Endothelial cell of umbilical vein (primary cell): ENCODE data around the gene FAM120AOS. TPM values are rescaled to one million over a fixed set of nuclear protein-coding genes. Genes with fewer than 3 reads are reported as not detected.

Experiments used
- BruUV-seq: library from RNA; stranded (reverse); fragments of 400-500 nt; replicated peaks from 2 replicates; lab custom pipeline; 2021; lab: Mats Ljungman, UMichigan
- CTCF ChIA-PET: fragments of 300-600, 350-600 bp; sonication (Branson Sonifier 250); formaldehyde crosslinking; loops from one replicate; lab custom pipeline; 2021; ENCODE audit warnings: antibody characterized with exemption, inconsistent platforms; lab: Charles Lee
- POLR2A ChIA-PET: fragments of 300-600, 350-600 bp; sonication (Branson Sonifier 250); formaldehyde crosslinking; loops from one replicate; lab custom pipeline; 2021; ENCODE audit warnings: antibody characterized with exemption, inconsistent platforms; lab: Charles Lee
- DNase-seq: peaks from one replicate; pipeline ENCODE4 v3.0.0-alpha.2; 2011; ENCODE audit warnings: low read depth, low spot score
- FAIRE-seq: peaks from 2 replicates; lab custom pipeline; 2011; peaks lifted over from hg19 to GRCh38; lab: Jason Lieb, UNC
- H2AFZ ChIP-seq: 2 replicates; pipeline ENCODE4 v1.6.0; 2012; ENCODE audit warnings: low read depth, low read length, control low read depth, inconsistent platforms
- H3K27ac ChIP-seq: 2 replicates; pipeline ENCODE4 v1.5.1; 2011; ENCODE audit warnings: low read depth, mild to moderate bottlenecking, control low read depth, low read length, moderate library complexity; ENCODE audit not compliant: insufficient read depth
- H3K27me3 ChIP-seq, 2 experiments: 2 replicates each; pipeline versions ENCODE4 v1.6.0 to v1.6.1; 2011; ENCODE audit warnings: low read length in 2 of 2, mixed read lengths in 1 of 2; ENCODE audit not compliant: control insufficient read depth in 2 of 2, insufficient read depth in 2 of 2
- H3K36me3 ChIP-seq, 2 experiments: 2 replicates in 1 of 2; 3 replicates in 1 of 2; pipeline ENCODE4 v1.5.1; 2011; ENCODE audit warnings: low read length in 2 of 2, mild to moderate bottlenecking in 1 of 2, moderate library complexity in 1 of 2; ENCODE audit not compliant: control insufficient read depth in 2 of 2, insufficient read depth in 2 of 2; ENCODE audit errors: extremely low read depth in 1 of 2
- H3K4me1 ChIP-seq: 3 replicates; pipeline ENCODE4 v1.5.1; 2011; ENCODE audit warnings: mild to moderate bottlenecking, low read length; ENCODE audit not compliant: control insufficient read depth, insufficient read depth; ENCODE audit errors: extremely low read depth
- H3K4me2 ChIP-seq: 2 replicates; pipeline ENCODE4 v1.6.1; 2011; ENCODE audit warnings: low read length, control low read depth, mixed read lengths; ENCODE audit not compliant: insufficient read depth
- H3K4me3 ChIP-seq, 3 experiments: fragments of 200-600 bp in 1 of 3; sonication (generic), shearing (Covaris generic) in 1 of 3; replicated peaks in 1 of 3; 2 replicates each; pipeline ENCODE4 v1.5.1; 2011 to 2016; ENCODE audit warnings: control low read depth in 3 of 3, low read length in 3 of 3, mild to moderate bottlenecking in 2 of 3, inconsistent platforms in 1 of 3, low read depth in 1 of 3, moderate library complexity in 1 of 3; ENCODE audit not compliant: insufficient read depth in 1 of 3
- H3K79me2 ChIP-seq: 2 replicates; pipeline ENCODE4 v1.6.0; 2012; ENCODE audit warnings: low read length, inconsistent platforms; ENCODE audit not compliant: control insufficient read depth, insufficient read depth
- H3K9ac ChIP-seq: replicated peaks from 2 replicates; pipeline ENCODE3; 2011; ENCODE audit warnings: low read length, control low read depth; ENCODE audit not compliant: insufficient read depth; ENCODE audit errors: extremely low read depth
- H3K9me1 ChIP-seq: replicated peaks from 3 replicates; pipeline ENCODE4 v1.6.0; 2011; ENCODE audit warnings: mild to moderate bottlenecking, low read length; ENCODE audit not compliant: control insufficient read depth, insufficient read depth; ENCODE audit errors: extremely low read depth
- H3K9me3 ChIP-seq: replicated peaks from 2 replicates; pipeline ENCODE4 v1.5.1; 2012; ENCODE audit warnings: low read length, inconsistent platforms; ENCODE audit not compliant: control insufficient read depth, insufficient read depth
- H4K20me1 ChIP-seq: replicated peaks from 2 replicates; pipeline ENCODE3; 2011; ENCODE audit warnings: mild to moderate bottlenecking, low read length; ENCODE audit not compliant: control insufficient read depth, insufficient read depth; ENCODE audit errors: extremely low read depth
- CTCF ChIP-seq, 2 donors: IDR thresholded peaks; 1 replicate in 1 of 2; 2 replicates in 1 of 2; pipeline ENCODE4 v1.5.1; 2011; ENCODE audit warnings: low read length in 2 of 2, mild to moderate bottlenecking in 2 of 2, moderate library complexity in 2 of 2, control low read depth in 1 of 2, inconsistent platforms in 1 of 2, low read depth in 1 of 2; ENCODE audit not compliant: insufficient read depth in 1 of 2; ENCODE audit errors: extremely low read depth in 1 of 2
- EZH2 ChIP-seq: IDR thresholded peaks from 2 replicates; pipeline ENCODE4 v1.6.1; 2012; ENCODE audit warnings: borderline replicate concordance, low read depth, mild to moderate bottlenecking, moderate library complexity, low read length, inconsistent platforms; ENCODE audit not compliant: severe bottlenecking
- FOS ChIP-seq: IDR thresholded peaks from 2 replicates; pipeline ENCODE4 v1.6.1; 2011; ENCODE audit warnings: mild to moderate bottlenecking, low read length, moderate library complexity, borderline replicate concordance; ENCODE audit not compliant: insufficient read depth
- GATA2 ChIP-seq: IDR thresholded peaks from 2 replicates; pipeline ENCODE4 v1.7.0; 2011; ENCODE audit warnings: low read depth, mild to moderate bottlenecking, moderate library complexity, mixed read lengths, low read length; ENCODE audit not compliant: insufficient read length, insufficient read depth
- JUN ChIP-seq: IDR thresholded peaks from 2 replicates; pipeline ENCODE4 v1.6.1; 2011; ENCODE audit warnings: borderline replicate concordance, low read depth; ENCODE audit not compliant: insufficient read length, insufficient read depth
- MAX ChIP-seq: IDR thresholded peaks from 2 replicates; pipeline ENCODE4 v1.6.1; 2011; ENCODE audit not compliant: insufficient read depth, insufficient read length
- MYC ChIP-seq: IDR thresholded peaks from one replicate; pipeline ENCODE4 v1.6.1; 2011; ENCODE audit warnings: mild to moderate bottlenecking, low read depth, low read length
- POLR2A ChIP-seq: IDR thresholded peaks from 2 replicates; pipeline ENCODE4 v1.6.1; 2012; ENCODE audit warnings: low read depth, mild to moderate bottlenecking, control low read depth, low read length
- POLR2AphosphoS5 ChIP-seq: IDR thresholded peaks from 2 replicates; pipeline ENCODE4 v1.6.1; 2012; ENCODE audit warnings: low read depth, mild to moderate bottlenecking, control low read depth, low read length, moderate library complexity; ENCODE audit not compliant: insufficient read depth
- dilution Hi-C: fragments of 300-500 bp; cut with MboI; formaldehyde crosslinking; loops from one replicate; pipeline ENCODE4 v1.15.0; 2019; ENCODE audit warnings: low sequenced_read_pairs; ENCODE audit not compliant: extremely low pct_ligation_motif_present
- intact Hi-C: fragments of 100-400 bp; cut with micrococcal nuclease; formaldehyde crosslinking; loops from one replicate; pipeline ENCODE4 v1.10.0; 2022
- polyA plus RNA-seq, 4 experiments: library from polyadenylated mRNA; depleted of rRNA in 3 of 4; stranded (reverse) in 3 of 4; unstranded in 1 of 4; fragments of >200 nt; gene quantifications; 2 replicates each; pipeline versions ENCODE4 v1.2.1 to v1.2.3, GENCODE V29; 2011 to 2012; ENCODE audit warnings: missing spikeins in 1 of 4
- total RNA-seq: library from RNA; stranded (reverse); gene quantifications from 2 replicates; pipeline ENCODE4 v1.2.3, GENCODE V29; 2021

The FAM120AOS gene
- total and polyA plus RNA-seq, 2 donors (not counting 3 experiments of a cell fraction or from before 2014, with no cell fraction given), result 25.9 to 32.4 TPM

GRCh38 chr9:93417538-93417937, 35.8 kb downstream of the FAM120AOS start:
- Histone ChIP-seq H3K79me2 (no peaks in the 10 kb centered on the region), H3K9me3 (no peaks in the 10 kb centered on the region), H2AFZ (no peak overlapping the region), H3K27me3 (peaks cover 0 to 4% of the 10 kb centered on the region in 2 experiments), H3K9ac (no peak overlapping the region), H3K4me1 (no peaks in the 10 kb centered on the region), H3K9me1 (no peaks in the 10 kb centered on the region), H3K4me3 (no peak overlapping the region), H3K27ac (no peak overlapping the region), H4K20me1 (no peaks in the 10 kb centered on the region), H3K4me2 (no peak overlapping the region), H3K36me3 (no peaks in the 10 kb centered on the region)
- CTCF ChIA-PET, result no interaction called here
- BruUV-seq, result no TSS peak
- no peak for TF ChIP-seq POLR2AphosphoS5
- no peak for TF ChIP-seq MYC
- no peak for TF ChIP-seq JUN
- TF ChIP-seq GATA2, result no peak
- TF ChIP-seq FOS, result no peak
- no peak for TF ChIP-seq CTCF (IDR thresholded peaks at IDR 0.05; ENCODE audit: extremely low read depth in 1 of 2, insufficient read depth in 1 of 2, low read depth in 1 of 2, low read length in 2 of 2)
- TF ChIP-seq MAX, result no peak
- no peak for TF ChIP-seq POLR2A
- no peak for TF ChIP-seq EZH2
- FAIRE-seq, result no peak
- POLR2A ChIA-PET, result no interaction called here
- intact Hi-C loops (no loop called here), dilution Hi-C loops (no loop called here)
- DNase-seq, result no peak
